HG03439 (cell line): ENCODE measurements around the gene MAOB.

ENCODE experiments used
- ATAC-seq: cut with Tn5 transposase; IDR thresholded peaks from one replicate; pipeline ENCODE4 v1.9.1; 2021; ENCODE audit warnings: mild to moderate bottlenecking, moderate library complexity; ENCODE audit not compliant: unreplicated experiment

The MAOB gene

GRCh38 chrX:43718956-43719355 lies 163.3 kb downstream of the MAOB start:
- ATAC-seq = no peak

GRCh38 chrX:43718546-43718945 lies 163.7 kb downstream of the MAOB start:
- ATAC-seq = no peak

- no peak for ATAC-seq
Observed at GRCh38 chrX:43718081-43718480, 164.2 kb downstream of the MAOB start.

GRCh38 chrX:43717161-43717560 lies 165.1 kb downstream of the MAOB start:
- no peak for ATAC-seq

GRCh38 chrX:43716696-43717095 lies 165.6 kb downstream of the MAOB start:
- ATAC-seq = no peak
